H9 (cell line): ENCODE results near the gene TANK. TPM values are rescaled to one million over a fixed set of nuclear protein-coding genes. Genes with fewer than 3 reads are reported as not detected.

ENCODE experiments used
- DNase-seq: peaks from one replicate; pipeline ENCODE4 v3.0.0-alpha.2; 2017
- H2AFZ ChIP-seq: one replicate; pipeline ENCODE4 v1.6.1; 2013; ENCODE audit warnings: mild to moderate bottlenecking, low read length, control low read depth, moderate library complexity
- H2AK5ac ChIP-seq: 2 replicates; pipeline ENCODE4 v1.6.1; 2013; ENCODE audit warnings: low read length, control low read depth, mixed read lengths; ENCODE audit not compliant: insufficient read length
- H2BK120ac ChIP-seq: one replicate; pipeline ENCODE4 v1.6.1; 2013; ENCODE audit warnings: low read depth, mild to moderate bottlenecking, low read length, control low read depth, inconsistent platforms; ENCODE audit not compliant: poor library complexity, severe bottlenecking
- H2BK12ac ChIP-seq: 2 replicates; pipeline ENCODE4 v1.6.1; 2013; ENCODE audit warnings: low read length, control low read depth, mixed read lengths, low read depth; ENCODE audit not compliant: insufficient read length
- H2BK15ac ChIP-seq: 2 replicates; pipeline ENCODE4 v1.6.1; 2013; ENCODE audit warnings: low read depth, low read length, control low read depth
- H2BK20ac ChIP-seq: one replicate; pipeline ENCODE4 v1.6.1; 2013; ENCODE audit warnings: low read depth, mild to moderate bottlenecking, low read length, control low read depth, inconsistent platforms; ENCODE audit not compliant: poor library complexity, severe bottlenecking
- H2BK5ac ChIP-seq: 2 replicates; pipeline ENCODE4 v1.6.1; 2013; ENCODE audit warnings: low read length, control low read depth, mixed read lengths; ENCODE audit not compliant: insufficient read length
- H3K14ac ChIP-seq: 2 replicates; pipeline ENCODE4 v1.6.1; 2013; ENCODE audit warnings: low read length, control low read depth; ENCODE audit not compliant: insufficient read depth
- H3K18ac ChIP-seq: 2 replicates; pipeline ENCODE4 v1.6.1; 2013; ENCODE audit warnings: low read depth, mild to moderate bottlenecking, mixed read lengths, low read length, control low read depth; ENCODE audit not compliant: insufficient read length
- H3K23ac ChIP-seq: 2 replicates; pipeline ENCODE4 v1.6.1; 2013; ENCODE audit warnings: low read length, control low read depth, mixed read lengths, low read depth; ENCODE audit not compliant: insufficient read length
- H3K23me2 ChIP-seq: 2 replicates; pipeline ENCODE4 v1.6.1; 2013; ENCODE audit warnings: low read depth, mild to moderate bottlenecking, mixed read lengths, low read length, control low read depth; ENCODE audit not compliant: insufficient read length, poor library complexity, severe bottlenecking
- H3K27ac ChIP-seq: 2 replicates; pipeline ENCODE4 v1.5.1; 2013; ENCODE audit warnings: low read length, control low read depth, mixed read lengths, low read depth; ENCODE audit not compliant: insufficient read length
- H3K27me3 ChIP-seq: 2 replicates; pipeline ENCODE4 v1.6.1; 2013; ENCODE audit warnings: low read length, control low read depth, inconsistent platforms; ENCODE audit not compliant: insufficient read depth
- H3K4ac ChIP-seq: 2 replicates; pipeline ENCODE4 v1.6.1; 2013; ENCODE audit warnings: low read depth, mild to moderate bottlenecking, control low read depth, inconsistent platforms, low read length, moderate library complexity
- H3K4me1 ChIP-seq: 2 replicates; pipeline ENCODE4 v1.6.1; 2013; ENCODE audit warnings: low read length, control low read depth, inconsistent platforms; ENCODE audit not compliant: insufficient read depth
- H3K4me2 ChIP-seq: 2 replicates; pipeline ENCODE4 v1.6.1; 2013; ENCODE audit warnings: low read length, control low read depth, mixed read lengths; ENCODE audit not compliant: insufficient read length, insufficient read depth
- H3K56ac ChIP-seq: 2 replicates; pipeline ENCODE4 v1.6.1; 2013; ENCODE audit warnings: low read depth, mild to moderate bottlenecking, mixed read lengths, low read length, control low read depth; ENCODE audit not compliant: insufficient read length
- H3K79me1 ChIP-seq: 2 replicates; pipeline ENCODE4 v1.6.1; 2013; ENCODE audit warnings: low read depth, mild to moderate bottlenecking, moderate library complexity, low read length, control low read depth, inconsistent platforms; ENCODE audit not compliant: insufficient read depth, poor library complexity, severe bottlenecking
- H3K79me2 ChIP-seq: 2 replicates; pipeline ENCODE4 v1.6.1; 2013; ENCODE audit warnings: low read length, control low read depth, inconsistent platforms; ENCODE audit not compliant: insufficient read depth
- H3K9ac ChIP-seq: 2 replicates; pipeline ENCODE4 v1.6.1; 2013; ENCODE audit warnings: low read length, control low read depth, mixed read lengths; ENCODE audit not compliant: insufficient read length; ENCODE audit errors: extremely low read depth
- H3K9me3 ChIP-seq: one replicate; pipeline ENCODE4 v1.6.1; 2013; ENCODE audit warnings: low read depth, low read length, inconsistent platforms; ENCODE audit not compliant: control insufficient read depth
- H3T11ph ChIP-seq: one replicate; pipeline ENCODE4 v1.6.1; 2013; ENCODE audit warnings: mild to moderate bottlenecking, low read length, control low read depth, inconsistent platforms
- H4K20me1 ChIP-seq: one replicate; pipeline ENCODE4 v1.6.1; 2013; ENCODE audit not compliant: control insufficient read depth, insufficient read length, insufficient read depth
- H4K5ac ChIP-seq: 2 replicates; pipeline ENCODE4 v1.6.1; 2013; ENCODE audit warnings: low read depth, mild to moderate bottlenecking, mixed read lengths, low read length, control low read depth; ENCODE audit not compliant: insufficient read length
- H4K8ac ChIP-seq: replicated peaks from 2 replicates; pipeline ENCODE4 v1.6.1; 2013; ENCODE audit warnings: low read length, control low read depth, mixed read lengths, low read depth; ENCODE audit not compliant: insufficient read length
- H4K91ac ChIP-seq: 2 replicates; pipeline ENCODE4 v1.6.1; 2013; ENCODE audit warnings: low read depth, mild to moderate bottlenecking, moderate library complexity, mixed read lengths, low read length, control low read depth; ENCODE audit not compliant: insufficient read length
- H3K27ac Mint-ChIP-seq, 3 experiments: 2 replicates in 2 of 3; 3 replicates in 1 of 3; pipeline ENCODE4 v1.8.0; 2020 to 2021; ENCODE audit warnings: mixed read lengths in 3 of 3, mild to moderate bottlenecking in 1 of 3, moderate library complexity in 1 of 3
- H3K27me3 Mint-ChIP-seq: 2 replicates; pipeline ENCODE4 v1.8.0; 2021; ENCODE audit warnings: low read depth, mild to moderate bottlenecking, moderate library complexity, mixed read lengths
- H3K36me3 Mint-ChIP-seq, 3 experiments: 2 replicates in 2 of 3; 3 replicates in 1 of 3; pipeline ENCODE4 v1.8.0; 2020 to 2021; ENCODE audit warnings: low read depth in 3 of 3, mixed read lengths in 3 of 3; ENCODE audit not compliant: insufficient read depth in 1 of 3
- H3K4me1 Mint-ChIP-seq, 2 experiments: 2 replicates each; pipeline ENCODE4 v1.8.0; 2020; ENCODE audit warnings: mixed read lengths in 2 of 2
- H3K4me3 Mint-ChIP-seq, 2 experiments: 2 replicates in 1 of 2; 3 replicates in 1 of 2; pipeline ENCODE4 v1.8.0; 2020 to 2021; ENCODE audit warnings: mild to moderate bottlenecking in 2 of 2, mixed read lengths in 2 of 2, moderate library complexity in 1 of 2
- H3K9me3 Mint-ChIP-seq, 2 experiments: 2 replicates in 1 of 2; 3 replicates in 1 of 2; pipeline ENCODE4 v1.8.0; 2020; ENCODE audit warnings: mild to moderate bottlenecking in 2 of 2, mixed read lengths in 2 of 2, moderate library complexity in 1 of 2
- WGBS: extraction: QIAGEN DNeasy Blood & Tissue Kit; methylation state at CpG from one replicate; pipeline ENCODE4 v1.1.7; 2013; ENCODE audit warnings: missing lambda C conversion rate, low lambda C conversion rate, mixed read lengths; ENCODE audit not compliant: insufficient read length; ENCODE audit errors: extremely low coverage; 5-methylcytosine and 5-hydroxymethylcytosine counted together
- total RNA-seq: library from RNA; stranded (reverse); gene quantifications from 2 replicates; pipeline ENCODE4 v1.2.1, GENCODE V29; 2021
- TF ChIP-seq, protein P1 (sequence below): fragments of 200-600 bp; sonication (generic); conservative IDR thresholded peaks from 3 replicates; pipeline ENCODE4 v1.8.0; 2021; ENCODE audit warnings: antibody characterized with exemption, mild to moderate bottlenecking

TANK gene
- total RNA-seq, 1 experiment from 2014 or later: 23.9 TPM

DNA sequence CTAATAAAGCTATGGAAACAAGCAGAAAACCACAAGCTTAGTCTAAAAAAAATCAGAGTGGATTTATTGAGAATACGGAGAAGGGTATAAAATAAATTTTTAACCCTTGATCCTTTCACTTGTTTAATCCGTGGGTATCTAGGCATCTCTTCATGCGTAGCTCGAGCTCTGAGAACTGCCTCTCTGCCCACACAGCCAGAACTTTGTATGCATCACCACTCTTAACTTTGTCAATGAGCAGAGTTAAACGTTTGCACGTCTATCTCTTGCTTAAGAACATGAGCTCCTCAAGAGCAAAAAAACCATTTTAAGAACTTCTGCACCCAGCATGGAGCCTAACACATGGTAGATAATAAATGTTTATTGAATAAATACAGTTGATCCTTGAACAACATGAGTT, 26.9 kb upstream of the TANK start:
- Mint-ChIP-seq H3K36me3 (peaks cover 0 to 3% (median 0%) of the 10 kb centered on the region in 3 experiments; a peak in 1 of 7 replicates), H3K4me3 (no peak overlapping the region), H3K27ac (no peak overlapping the region), H3K27me3 (no peaks in the 10 kb centered on the region), H3K9me3 (peaks cover 0 to 3% of the 10 kb centered on the region in 2 experiments; a peak in 3 of 5 replicates), H3K4me1 (peaks cover 21 to 22% of the 10 kb centered on the region in 2 experiments)
- no peaks in the 10 kb centered on the region for H4K20me1 ChIP-seq
- no peak overlapping the region for H4K91ac ChIP-seq
- no peak overlapping the region for H3K23ac ChIP-seq
- no peak overlapping the region for H2BK12ac ChIP-seq
- TF ChIP-seq, protein P1, sequence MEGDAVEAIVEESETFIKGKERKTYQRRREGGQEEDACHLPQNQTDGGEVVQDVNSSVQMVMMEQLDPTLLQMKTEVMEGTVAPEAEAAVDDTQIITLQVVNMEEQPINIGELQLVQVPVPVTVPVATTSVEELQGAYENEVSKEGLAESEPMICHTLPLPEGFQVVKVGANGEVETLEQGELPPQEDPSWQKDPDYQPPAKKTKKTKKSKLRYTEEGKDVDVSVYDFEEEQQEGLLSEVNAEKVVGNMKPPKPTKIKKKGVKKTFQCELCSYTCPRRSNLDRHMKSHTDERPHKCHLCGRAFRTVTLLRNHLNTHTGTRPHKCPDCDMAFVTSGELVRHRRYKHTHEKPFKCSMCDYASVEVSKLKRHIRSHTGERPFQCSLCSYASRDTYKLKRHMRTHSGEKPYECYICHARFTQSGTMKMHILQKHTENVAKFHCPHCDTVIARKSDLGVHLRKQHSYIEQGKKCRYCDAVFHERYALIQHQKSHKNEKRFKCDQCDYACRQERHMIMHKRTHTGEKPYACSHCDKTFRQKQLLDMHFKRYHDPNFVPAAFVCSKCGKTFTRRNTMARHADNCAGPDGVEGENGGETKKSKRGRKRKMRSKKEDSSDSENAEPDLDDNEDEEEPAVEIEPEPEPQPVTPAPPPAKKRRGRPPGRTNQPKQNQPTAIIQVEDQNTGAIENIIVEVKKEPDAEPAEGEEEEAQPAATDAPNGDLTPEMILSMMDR: no peak
- H4K8ac ChIP-seq: no peak overlapping the region
- H3K4me2 ChIP-seq: no peak overlapping the region
- H3K79me2 ChIP-seq: no peaks in the 10 kb centered on the region
- no CpG with 5 or more reads among the region's 6 CpGs for WGBS
- no peak overlapping the region for H3K56ac ChIP-seq
- no peak overlapping the region for H4K5ac ChIP-seq
- H3K4me1 ChIP-seq: no peaks in the 10 kb centered on the region
- H3K23me2 ChIP-seq: no peaks in the 10 kb centered on the region
- H3K4ac ChIP-seq: no peak overlapping the region
- H3K14ac ChIP-seq: no peak overlapping the region
- H2BK15ac ChIP-seq: no peak overlapping the region
- no peak overlapping the region for H3K18ac ChIP-seq
- H3K27ac ChIP-seq: no peak overlapping the region
- H2BK120ac ChIP-seq: no peak overlapping the region
- DNase-seq: no peak
- H2AK5ac ChIP-seq: no peak overlapping the region
- H3K27me3 ChIP-seq: no peaks in the 10 kb centered on the region
- no peak overlapping the region for H3K9ac ChIP-seq
- H2BK20ac ChIP-seq: no peak overlapping the region
- H2AFZ ChIP-seq: no peak overlapping the region
- H3K79me1 ChIP-seq: no peaks in the 10 kb centered on the region
- no peaks in the 10 kb centered on the region for H3K9me3 ChIP-seq
- H3T11ph ChIP-seq: no peak overlapping the region
- no peak overlapping the region for H2BK5ac ChIP-seq
